ENCODE measurements around the gene GNG5.
"Not testable (repeated sequence)": the region's sequence is repeated elsewhere in the genome, so short reads cannot be mapped to it uniquely, and the experiment has no call there.

The GNG5 gene

DNA sequence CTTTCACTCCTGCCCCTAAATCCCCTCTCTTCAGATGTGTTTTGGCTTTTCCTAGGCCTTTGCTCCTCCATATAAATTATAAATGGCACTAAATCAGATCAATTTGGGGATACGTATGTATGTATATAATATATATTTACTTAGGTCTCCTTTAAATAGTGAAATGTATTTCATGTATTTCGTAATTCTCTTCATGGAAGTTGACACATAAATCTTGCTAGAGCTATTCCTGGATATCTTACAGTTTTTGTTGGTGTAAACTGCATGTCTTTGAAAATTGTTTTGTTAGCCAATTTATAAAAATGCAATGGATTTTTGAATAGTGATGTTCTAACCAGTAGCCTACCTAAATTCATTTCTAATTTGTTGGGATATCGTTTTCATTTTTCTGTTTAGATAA, 18.3 kb downstream of the GNG5 start:
- DNase-seq (ENCODE audit: low spot score), result no peak

GRCh38 chr1:84481317-84481716, 25.1 kb downstream of the GNG5 start:
- DNase-seq (ENCODE audit: low spot score), result no peak

- DNase-seq (ENCODE audit: low spot score), result no peak
These were observed 25.7 kb downstream of the GNG5 start for GRCh38 chr1:84480650-84481049.

DNA sequence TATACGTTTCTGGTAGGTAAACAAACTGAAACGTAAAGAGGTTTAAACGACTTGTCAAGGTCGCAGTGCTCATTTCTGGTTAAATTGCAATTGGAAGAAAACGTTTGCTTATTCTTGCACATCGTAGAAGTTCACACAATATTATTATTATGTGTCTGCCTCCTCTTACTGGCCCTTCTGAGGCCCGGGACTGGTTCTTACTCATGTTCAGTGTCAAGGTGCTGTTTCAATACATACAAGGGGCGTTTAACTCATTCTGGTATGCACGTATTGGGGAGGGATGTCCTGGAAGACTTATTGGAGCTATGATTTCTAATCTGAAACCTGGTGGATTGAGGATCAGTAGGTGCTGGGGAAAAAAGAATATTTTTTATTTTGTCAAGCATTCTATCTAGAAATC, 26.4 kb downstream of the GNG5 start:
- DNase-seq (ENCODE audit: low spot score), result no peak

DNA sequence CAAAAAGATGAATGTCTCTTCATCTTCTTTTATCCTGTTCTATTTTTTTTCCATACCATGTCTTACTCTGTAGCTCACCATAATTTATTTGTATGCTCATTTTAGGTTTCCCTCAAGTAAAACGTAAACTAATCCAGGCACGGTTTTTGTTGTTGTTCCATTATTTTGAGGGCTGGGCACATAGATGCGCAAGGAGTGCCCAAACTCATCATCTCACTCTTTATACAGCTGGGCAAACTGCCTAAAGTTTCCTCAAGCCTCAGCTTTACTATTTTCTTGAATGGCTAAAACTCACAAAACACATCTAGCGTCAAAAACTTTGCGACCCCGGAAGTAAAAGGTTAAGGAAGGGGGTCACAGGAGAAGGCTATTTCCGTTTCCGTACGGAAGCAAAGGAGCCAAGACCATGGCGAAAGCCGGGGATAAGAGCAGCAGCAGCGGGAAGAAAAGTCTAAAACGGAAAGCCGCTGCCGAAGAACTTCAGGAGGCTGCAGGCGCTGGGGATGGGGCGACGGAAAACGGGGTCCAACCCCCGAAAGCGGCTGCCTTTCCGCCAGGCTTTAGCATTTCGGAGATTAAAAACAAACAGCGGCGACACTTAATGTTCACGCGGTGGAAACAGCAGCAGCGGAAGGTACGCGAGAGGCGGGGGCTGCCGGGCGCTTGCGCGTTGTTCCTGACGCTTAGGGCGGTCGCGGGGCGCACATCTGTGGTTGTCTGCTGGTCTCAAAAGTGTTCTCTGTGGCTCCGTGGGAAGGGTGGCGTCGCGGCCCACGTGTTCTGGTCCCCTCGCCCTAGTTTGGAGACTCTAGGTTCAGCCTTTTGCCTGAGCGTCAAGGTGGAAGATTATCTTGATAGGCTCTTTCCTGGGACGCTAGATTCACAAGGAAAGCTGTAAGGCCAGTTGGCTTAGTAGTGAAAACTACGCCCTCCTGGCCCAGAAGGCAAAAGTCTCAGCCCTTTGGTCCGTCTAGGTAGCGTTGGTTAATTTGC, 27.2 kb downstream of the GNG5 start, which contains the start of gene RPF1:
TSS of gene RPF1 (plus strand) at position 391 of the 993 bp plus-strand sequence. CDS start at position 407, 16 bp downstream.
- peak; percentile 80 for DNase-seq (ENCODE audit: low spot score)

DNA sequence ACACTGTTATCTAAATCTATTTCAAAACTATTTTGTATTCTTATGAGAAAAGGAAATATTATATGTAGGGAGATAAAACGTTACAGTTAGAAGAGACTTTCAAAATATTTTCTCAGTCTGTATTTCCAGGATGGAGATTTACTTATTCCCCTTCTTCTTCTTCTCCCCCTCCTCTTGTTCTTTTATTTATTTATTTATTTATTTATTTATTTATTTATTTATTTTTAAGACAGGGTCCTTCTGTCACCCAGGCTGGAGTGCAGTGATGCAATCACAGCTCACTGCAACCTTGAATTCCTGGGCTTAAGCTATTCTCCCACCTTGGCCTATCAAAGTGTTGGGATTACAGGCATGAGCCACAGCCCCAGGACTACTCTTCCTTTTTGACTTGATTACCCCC, 30.2 kb downstream of the GNG5 start:
- no peak for DNase-seq (ENCODE audit: low spot score)

DNA sequence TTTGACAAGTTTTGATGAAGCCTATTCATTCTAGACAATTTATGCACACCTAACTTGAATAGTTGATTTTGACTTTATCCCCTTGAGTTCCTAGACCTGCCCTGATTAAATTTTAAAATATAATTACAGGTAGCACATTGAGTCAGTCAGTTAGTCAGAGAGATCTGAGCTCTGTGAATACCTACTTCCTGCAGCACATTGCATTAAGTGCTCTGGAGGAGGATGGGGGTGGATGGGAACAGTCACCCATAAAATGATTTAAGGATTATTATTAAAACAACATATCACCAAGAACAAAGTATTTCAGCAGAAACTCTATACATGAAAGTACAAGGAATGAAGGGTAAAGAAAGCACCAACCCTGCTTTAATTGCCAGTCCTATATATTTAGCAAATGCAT, 39.1 kb downstream of the GNG5 start:
- no peak for DNase-seq (ENCODE audit: low spot score)

GRCh38 chr1:84462118-84462517, 44.3 kb downstream of the GNG5 start:
- no peak for DNase-seq (ENCODE audit: low spot score)

DNA sequence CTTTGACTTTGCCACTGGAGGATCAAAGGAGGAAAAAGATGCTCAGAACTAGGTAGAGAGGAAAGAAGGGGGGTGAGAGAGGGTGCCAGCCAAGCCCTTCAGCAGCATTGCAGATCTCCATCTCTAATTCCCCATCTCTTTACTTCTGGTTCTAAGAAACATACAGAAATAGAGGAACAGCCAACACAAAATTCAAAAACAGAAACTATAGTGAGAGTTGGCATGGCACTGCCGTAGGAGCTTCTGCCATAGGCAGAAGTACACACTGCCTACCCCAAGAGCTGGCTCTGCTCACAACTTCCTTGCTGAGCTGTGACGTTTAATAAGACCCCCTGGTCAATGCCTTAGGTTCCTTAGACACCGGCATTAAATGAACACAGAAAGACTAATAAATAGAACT, 53.9 kb downstream of the GNG5 start:
- no peak for DNase-seq (ENCODE audit: low spot score)

- DNase-seq (ENCODE audit: low spot score), result no peak
These were observed 55.5 kb downstream of the GNG5 start for GRCh38 chr1:84450910-84451309.

DNA sequence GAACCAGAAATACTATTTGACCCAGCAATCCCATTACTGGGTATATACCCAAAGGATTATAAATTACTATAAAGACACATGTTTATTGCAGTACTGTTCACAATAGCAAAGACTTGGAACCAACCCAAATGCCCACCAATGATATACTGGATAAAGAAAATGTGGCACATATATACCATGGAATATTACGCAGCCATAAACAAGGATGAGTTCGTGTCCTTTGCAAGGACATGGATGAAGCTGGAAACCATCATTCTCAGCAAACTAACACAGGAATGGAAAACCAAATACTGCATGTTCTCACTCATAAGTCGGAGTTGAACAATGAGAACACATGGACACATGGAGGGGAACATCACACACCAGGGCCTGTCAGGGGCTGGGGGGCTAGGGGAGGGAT, 57.7 kb downstream of the GNG5 start:
- not testable (repeated sequence) for DNase-seq (ENCODE audit: low spot score)

All from CD4-positive, alpha-beta T cell treated with Interleukin-15 for 4 hours (primary cell).